Right lung (tissue), 5 donors: ENCODE results near the gene KIAA0040. TPM values are rescaled to one million over a fixed set of nuclear protein-coding genes. Genes with fewer than 3 reads are reported as not detected.
A peak's percentile ranks its signal among the peaks of the same experiment; 100 is the strongest.

ENCODE experiments used
- DNase-seq, 2 donors: peaks; one replicate each; pipeline ENCODE4 v3.0.0-alpha.2; 2013
- polyA plus RNA-seq, 5 donors: library from polyadenylated mRNA; unstranded; fragments of 120-200 nt; gene quantifications; one replicate each; pipeline versions ENCODE4 v1.2.1 to v1.2.3, GENCODE V29; 2013; ENCODE audit warnings: inconsistent platforms in 1 of 5, low replicate concordance in 1 of 5; ENCODE audit not compliant: insufficient read length in 5 of 5, insufficient read depth in 1 of 5

The KIAA0040 gene
- polyA plus RNA-seq, 5 donors, result 17.9 to 22.8 (median 21.0) TPM

GRCh38 chr1:175145899-175146528 is 46.6 kb downstream of the KIAA0040 start:
- no peak for DNase-seq

GRCh38 chr1:175138579-175138978 is 54.0 kb downstream of the KIAA0040 start:
- no peak for DNase-seq

GRCh38 chr1:175137369-175137768 is 55.2 kb downstream of the KIAA0040 start:
- peak in 1 of 2 donors; percentile 36 for DNase-seq

GRCh38 chr1:175136246-175136645 is 56.3 kb downstream of the KIAA0040 start:
- no peak for DNase-seq

- no peak for DNase-seq
Measured at GRCh38 chr1:175134500-175134899, 58.1 kb downstream of the KIAA0040 start.

- DNase-seq, result no peak
Measured at GRCh38 chr1:175133673-175134435, 58.7 kb downstream of the KIAA0040 start.

- DNase-seq, result peak in 1 of 2 donors; percentile 24
Measured at GRCh38 chr1:175132436-175132835, 60.1 kb downstream of the KIAA0040 start.

GRCh38 chr1:175131095-175131494 is 61.5 kb downstream of the KIAA0040 start:
- DNase-seq, result no peak

- DNase-seq, result no peak
Measured at GRCh38 chr1:175130649-175131045, 61.9 kb downstream of the KIAA0040 start.

GRCh38 chr1:175129997-175130648 is 62.5 kb downstream of the KIAA0040 start:
- DNase-seq, result no peak

- DNase-seq, result no peak
Measured at GRCh38 chr1:175129644-175129996, 63.0 kb downstream of the KIAA0040 start.

GRCh38 chr1:175129182-175129581 is 63.4 kb downstream of the KIAA0040 start:
- peak; percentile 74 to 77 for DNase-seq

- no peak for DNase-seq
Measured at GRCh38 chr1:175128523-175128922, 64.1 kb downstream of the KIAA0040 start.

- DNase-seq, result no peak
Measured at GRCh38 chr1:175127565-175127964, 65.0 kb downstream of the KIAA0040 start.

GRCh38 chr1:175126347-175126746 is 66.2 kb downstream of the KIAA0040 start:
- no peak for DNase-seq

GRCh38 chr1:175124861-175125260 is 67.7 kb downstream of the KIAA0040 start:
- peak; percentile 49 to 56 for DNase-seq

GRCh38 chr1:175120511-175120910 is 72.1 kb downstream of the KIAA0040 start:
- DNase-seq, result peak in 1 of 2 donors; percentile 23

- DNase-seq, result no peak
Measured at GRCh38 chr1:175118375-175119367, 73.9 kb downstream of the KIAA0040 start.

GRCh38 chr1:175116903-175117302 is 75.7 kb downstream of the KIAA0040 start:
- no peak for DNase-seq

GRCh38 chr1:175116210-175116798 is 76.3 kb downstream of the KIAA0040 start:
- DNase-seq, result no peak

GRCh38 chr1:175114996-175115395 is 77.6 kb downstream of the KIAA0040 start:
- no peak for DNase-seq
